ENCODE measurements around the gene KLK15. TPM values are rescaled to one million over a fixed set of nuclear protein-coding genes. Genes with fewer than 3 reads are reported as not detected.
A peak's percentile ranks its signal among the peaks of the same experiment; 100 is the strongest.

Gene KLK15
- total and polyA plus RNA-seq, 10 of the 15 experiments (the other 5 are each of a cell fraction or from before 2014, with no cell fraction given): 0.04 to 0.08 TPM; not detected in 8

GRCh38 chr19:50797781-50798658, 35.4 kb downstream of the KLK15 start:
- POLR2A ChIA-PET: no interaction called here
- WGBS (ENCODE audit: insufficient coverage, insufficient replicate concordance, low lambda C conversion rate, missing lambda C conversion rate): 86% methylated on average over 18 of the region's 18 CpGs
- in situ Hi-C loops (cut with MboI) (no loop called here), intact Hi-C loops (cut with micrococcal nuclease; ENCODE audit: unreplicated experiment) (no loop called here)
- Histone ChIP-seq H3K4me3 (no peak overlapping the region), H3K79me2 (ENCODE audit: control insufficient read depth, insufficient read depth, low read length) (peaks cover 33% of the 10 kb centered on the region), H4K20me1 (ENCODE audit: control insufficient read depth, insufficient read depth) (peaks cover 9% of the 10 kb centered on the region), H3K27me3 (replicated peaks in 1 of 2; ENCODE audit: control insufficient read depth in 2 of 2, insufficient read depth in 2 of 2, low read length in 1 of 2) (no peaks in the 10 kb centered on the region), H3K9ac (ENCODE audit: control insufficient read depth, insufficient read depth, low read length) (no peak overlapping the region), H3K4me2 (ENCODE audit: control insufficient read depth, insufficient read depth) (no peak overlapping the region), H2AFZ (ENCODE audit: control insufficient read depth, low read depth, low read length) (no peak overlapping the region), H3K36me3 (ENCODE audit: control insufficient read depth in 2 of 2, insufficient read depth in 2 of 2, low read length in 1 of 2) (peaks cover 31 to 34% of the 10 kb centered on the region in 2 experiments), H3K9me3 (replicated peaks; ENCODE audit: control insufficient read depth, insufficient read depth, low read length) (no peaks in the 10 kb centered on the region), H3K4me1 (ENCODE audit: control insufficient read depth, insufficient read depth, low read length) (peaks cover 12% of the 10 kb centered on the region), H3K27ac (ENCODE audit: control insufficient read depth, insufficient read depth) (no peak overlapping the region)
- RAD21 ChIA-PET (ENCODE audit: unreplicated experiment): no interaction called here
- SMC1A ChIA-PET (ENCODE audit: uncharacterized antibody, unreplicated experiment): interaction anchor here (2.0 kb wide), 1 partner anchor 124 kb away, joined by 7 read pairs; no protein-coding TSS in a partner anchor
- ATAC-seq: no peak
- no peak for DNase-seq (ENCODE audit: low read depth, low spot score)
- FAIRE-seq: no peak
- CTCF ChIA-PET: interaction anchor here (1.3 to 3.4 kb wide), 2 partner anchors 124 kb away, joined by 3 to 24 read pairs; no protein-coding TSS in a partner anchor
- TF ChIP-seq POLR2AphosphoS2 (IDR thresholded peaks at IDR 0.05; ENCODE audit: low read depth, low read length) (0 out of 2 replicates have a peak, but pooled peaks have one; percentile 38), CUX1 (IDR thresholded peaks at IDR 0.05; ENCODE audit: insufficient replicate concordance, low read depth, low read length) (no peak), JUND (IDR thresholded peaks at IDR 0.05; ENCODE audit: low read depth, low read length) (no peak), GABPA (IDR thresholded peaks at IDR 0.05; ENCODE audit: low read depth) (no peak), SMARCA5 (IDR thresholded peaks at IDR 0.05) (no peak), POU2F2 (IDR thresholded peaks at IDR 0.05; ENCODE audit: borderline replicate concordance, low read depth, low read length) (peak; percentile 37; the same call in 1 of the 3 replicates), REST (IDR thresholded peaks at IDR 0.05; ENCODE audit: low read depth, low read length) (peak; percentile 63; the same call in 1 of the 2 replicates), POLR2AphosphoS5 (IDR thresholded peaks at IDR 0.05; ENCODE audit: low read length) (peak; percentile 42; the same call in 1 of the 2 replicates), POLR2A (IDR thresholded peaks at IDR 0.05; ENCODE audit: low read depth, low read length) (peak; percentile 68), FOXK2 (IDR thresholded peaks at IDR 0.05) (no peak)
- BruUV-seq (replicated peaks): no TSS peak
